HG03571 (cell line): Measurements from ENCODE around the gene AMELX.

ENCODE experiments used
- ATAC-seq: cut with Tn5 transposase; IDR thresholded peaks from one replicate; pipeline ENCODE4 v1.9.1; 2021; ENCODE audit not compliant: unreplicated experiment

The AMELX gene

DNA sequence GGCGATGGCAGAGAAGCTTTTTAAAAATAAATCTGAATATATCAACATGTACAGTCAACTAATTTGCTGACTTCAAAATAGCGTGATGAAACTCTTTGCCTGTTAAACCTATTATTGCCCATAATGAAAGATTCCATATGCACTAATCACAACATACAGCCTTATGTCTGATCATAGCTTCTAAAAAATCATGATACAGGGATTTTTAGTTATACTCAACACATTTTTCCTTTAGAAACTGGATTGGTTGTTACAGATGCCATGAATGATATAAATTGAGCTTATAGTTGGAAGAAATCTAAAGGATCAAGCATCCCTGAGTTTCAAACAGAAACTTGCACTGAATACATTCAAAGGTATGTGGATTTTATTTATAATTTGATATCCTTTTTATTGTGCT is at the start of gene AMELX:
Gene AMELX, plus strand, starts transcription at position 301 of the 400 bp plus-strand sequence. CDS start 1,376 bp downstream, outside the sequence.
- ATAC-seq, result no peak

GRCh38 chrX:11244636-11245035 is 48.6 kb upstream of the AMELX start:
- ATAC-seq, result no peak

DNA sequence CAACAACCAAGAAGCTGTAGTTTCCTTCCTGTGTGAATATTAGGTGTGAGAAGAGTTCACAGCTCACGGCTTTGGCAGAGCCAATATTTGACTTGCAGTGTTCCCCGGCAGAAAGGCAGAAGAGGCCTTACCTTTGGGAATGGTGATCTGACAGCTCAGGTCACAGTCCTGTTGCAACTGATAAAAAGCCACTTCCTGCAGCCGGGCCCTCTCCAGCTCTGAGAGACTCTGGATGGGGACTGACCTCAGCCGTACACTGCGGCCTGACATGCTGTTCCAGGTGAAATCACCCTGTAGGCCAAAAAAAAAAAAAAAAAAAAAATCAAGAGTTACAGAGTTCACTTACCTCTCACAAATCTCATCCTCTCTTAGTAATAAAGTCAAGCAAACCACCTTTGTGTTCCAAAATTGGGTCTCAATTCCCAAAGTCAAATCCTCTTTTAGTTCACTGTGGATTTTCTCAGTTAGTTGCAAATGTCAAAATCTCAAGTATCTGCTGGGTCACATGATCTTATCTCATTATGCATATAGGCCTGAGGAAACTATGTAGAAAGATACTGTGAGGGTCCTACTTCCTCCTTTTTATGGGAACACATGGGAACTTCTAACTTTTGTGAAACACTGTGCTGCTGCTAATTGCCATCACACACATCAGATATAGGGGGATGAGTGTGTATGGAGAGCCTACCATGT is 38.6 kb upstream of the AMELX start:
- ATAC-seq, result no peak

- ATAC-seq, result no peak
These were observed 35.9 kb upstream of the AMELX start for GRCh38 chrX:11257290-11257689.

GRCh38 chrX:11257711-11258110 is 35.5 kb upstream of the AMELX start:
- no peak for ATAC-seq

DNA sequence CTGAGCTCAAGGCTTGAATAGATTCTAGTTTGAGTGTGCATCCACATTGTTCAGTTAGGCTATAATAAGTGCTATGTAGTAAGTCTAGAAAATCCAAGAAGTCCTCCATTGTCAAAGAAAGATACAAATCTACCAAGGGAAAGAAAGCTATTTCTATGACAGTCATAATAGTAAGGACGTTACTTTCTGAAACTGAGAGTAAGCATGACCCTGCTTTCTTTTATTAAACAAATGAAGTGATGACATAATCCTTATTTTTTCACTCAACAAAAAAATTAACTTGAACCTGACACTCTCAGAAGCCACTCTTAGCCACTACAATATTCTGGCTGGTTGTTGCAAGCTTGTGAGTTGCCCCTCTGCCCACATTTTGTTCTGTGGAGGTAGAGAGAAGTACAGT is 33.8 kb upstream of the AMELX start:
- ATAC-seq, result no peak

DNA sequence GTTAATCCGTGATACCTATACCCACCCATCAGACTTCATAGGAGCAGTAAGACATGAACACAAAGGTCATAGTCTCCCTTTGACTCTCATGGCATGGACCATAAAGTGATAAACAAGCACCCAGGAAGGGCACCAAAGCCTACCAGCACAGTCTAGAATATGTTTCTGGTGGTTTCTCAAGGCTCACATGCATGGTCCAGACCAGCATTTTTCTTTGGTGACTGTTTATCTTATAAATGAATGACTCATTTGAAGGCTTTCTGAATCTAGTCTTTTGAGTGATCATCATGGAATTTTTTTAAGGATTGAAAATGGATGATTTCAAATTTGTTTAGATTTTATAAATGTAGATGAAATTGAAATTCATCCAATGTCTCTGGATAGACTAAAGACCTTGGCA is 32.0 kb upstream of the AMELX start:
- ATAC-seq, result no peak

DNA sequence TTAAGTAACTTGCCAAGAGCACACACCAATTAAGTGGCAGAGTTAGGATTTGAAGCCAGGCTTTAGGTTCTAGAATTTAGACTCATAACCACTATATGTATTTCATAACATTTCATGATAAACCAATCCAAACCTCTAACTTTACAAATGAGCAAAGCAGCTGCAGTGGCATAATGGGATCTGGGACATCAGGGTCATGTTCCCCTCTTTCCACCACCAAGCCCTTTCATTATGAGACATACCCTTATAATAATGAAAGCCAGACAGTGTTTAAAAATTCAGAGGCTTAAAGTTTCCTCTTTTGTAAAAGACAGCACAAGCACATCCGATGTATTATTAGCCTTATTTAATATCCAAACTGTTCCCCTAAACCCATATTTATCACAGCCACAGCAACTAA is 28.3 kb upstream of the AMELX start:
- no peak for ATAC-seq

GRCh38 chrX:11265352-11265751 is 27.9 kb upstream of the AMELX start:
- no peak for ATAC-seq

DNA sequence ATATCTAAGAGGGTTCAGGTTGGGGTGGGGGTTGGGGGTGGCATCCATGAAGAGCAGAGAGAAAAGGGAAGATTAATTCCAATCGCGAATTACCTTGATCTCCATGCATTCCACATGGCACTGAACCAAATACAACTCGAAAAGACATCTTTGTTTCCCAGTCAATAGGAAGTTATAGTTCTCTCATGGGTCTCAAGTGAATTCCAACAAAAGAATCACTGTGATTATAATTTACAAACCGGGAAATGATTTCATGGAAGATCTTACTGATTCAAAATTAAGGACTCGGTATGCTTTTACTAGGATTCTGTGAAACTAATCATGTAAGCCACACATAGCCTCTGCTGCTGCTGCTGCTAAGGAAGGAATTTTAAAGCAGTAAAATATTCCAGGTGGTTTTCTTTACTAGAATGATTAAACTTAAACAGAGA is 26.6 kb upstream of the AMELX start:
- no peak for ATAC-seq

GRCh38 chrX:11267425-11267824 is 25.8 kb upstream of the AMELX start:
- ATAC-seq, result no peak

DNA sequence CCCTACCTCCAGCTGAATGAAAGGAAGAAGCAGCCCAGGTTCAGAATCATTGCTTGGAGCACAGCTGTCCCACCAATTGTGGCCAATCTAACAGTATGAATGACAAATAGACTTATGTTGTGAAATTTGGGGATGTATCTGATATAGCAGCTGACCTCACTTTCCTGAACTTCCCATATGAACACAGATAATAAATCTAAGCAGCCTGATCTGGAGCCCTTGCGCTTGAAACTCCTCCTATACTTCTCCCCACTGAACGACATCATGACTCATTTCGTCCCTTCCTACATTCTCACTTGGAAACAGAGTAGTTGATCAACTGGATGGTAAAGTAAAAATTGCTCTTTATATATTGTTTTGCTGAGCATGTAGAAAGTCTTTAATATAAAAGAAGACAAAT is 24.2 kb upstream of the AMELX start:
- ATAC-seq, result no peak

GRCh38 chrX:11269996-11270395 is 23.2 kb upstream of the AMELX start:
- ATAC-seq, result no peak

DNA sequence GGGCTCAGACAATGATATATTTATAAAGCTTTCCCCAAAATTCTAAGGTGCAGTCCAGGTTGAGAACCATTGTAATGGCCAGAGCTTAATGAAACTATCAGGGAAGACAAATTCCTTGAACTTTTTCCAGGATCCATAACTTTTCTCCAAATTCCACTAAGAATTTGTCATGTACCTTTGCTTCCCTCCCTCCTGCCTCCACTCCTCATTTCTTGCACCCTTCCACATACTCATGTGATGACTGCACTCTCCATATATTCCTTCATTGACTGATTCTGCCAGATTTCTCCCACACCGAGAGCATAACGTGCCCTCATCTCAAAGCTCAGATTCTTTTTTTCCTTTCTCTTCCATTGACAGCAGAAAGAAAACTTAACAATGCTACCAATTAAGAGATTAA is 20.9 kb upstream of the AMELX start:
- ATAC-seq, result no peak

DNA sequence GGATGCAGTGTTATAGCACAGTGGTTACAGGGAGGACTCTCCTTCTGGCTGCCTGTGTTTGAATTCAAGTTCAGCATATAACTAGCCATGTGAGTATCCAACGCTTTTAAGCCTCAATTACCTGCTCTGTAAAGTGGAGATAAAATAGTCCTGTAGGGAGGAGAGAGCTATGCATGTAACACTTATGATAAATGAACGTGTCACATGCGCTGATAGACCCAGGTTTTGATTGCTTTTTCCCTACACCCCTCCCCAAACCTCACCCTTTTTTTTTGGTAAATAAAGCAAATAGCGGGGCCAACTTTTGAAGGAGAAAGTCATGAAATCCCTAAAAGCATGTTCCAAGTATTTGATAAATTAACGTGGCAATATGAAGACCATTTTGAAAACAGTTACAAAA is 20.4 kb upstream of the AMELX start:
- no peak for ATAC-seq

- no peak for ATAC-seq
These were observed 19.7 kb upstream of the AMELX start for GRCh38 chrX:11273544-11273943.

- ATAC-seq, result no peak
These were observed 11.2 kb upstream of the AMELX start for GRCh38 chrX:11282043-11282442.

- ATAC-seq, result no peak
These were observed 7.6 kb upstream of the AMELX start for GRCh38 chrX:11285651-11286050.

DNA sequence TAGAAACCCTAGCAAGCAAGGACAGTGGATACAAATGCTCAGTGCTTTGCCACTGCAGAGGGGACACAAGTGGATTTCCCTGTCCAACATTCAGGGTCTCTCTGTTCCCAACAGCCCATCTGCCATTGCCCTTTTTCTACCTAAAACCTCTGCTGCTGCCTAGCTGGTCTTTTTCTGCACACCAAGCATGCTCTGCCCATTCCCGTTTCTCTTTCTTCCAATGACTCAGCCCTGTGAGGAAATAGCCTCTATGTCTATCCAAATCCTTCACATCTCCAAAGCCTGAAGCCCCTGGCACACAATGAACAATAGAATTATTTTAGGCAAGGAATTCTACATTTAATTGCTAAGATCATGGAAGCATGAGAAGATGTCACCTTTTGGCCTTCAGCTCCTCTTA is 5.7 kb upstream of the AMELX start:
- no peak for ATAC-seq

DNA sequence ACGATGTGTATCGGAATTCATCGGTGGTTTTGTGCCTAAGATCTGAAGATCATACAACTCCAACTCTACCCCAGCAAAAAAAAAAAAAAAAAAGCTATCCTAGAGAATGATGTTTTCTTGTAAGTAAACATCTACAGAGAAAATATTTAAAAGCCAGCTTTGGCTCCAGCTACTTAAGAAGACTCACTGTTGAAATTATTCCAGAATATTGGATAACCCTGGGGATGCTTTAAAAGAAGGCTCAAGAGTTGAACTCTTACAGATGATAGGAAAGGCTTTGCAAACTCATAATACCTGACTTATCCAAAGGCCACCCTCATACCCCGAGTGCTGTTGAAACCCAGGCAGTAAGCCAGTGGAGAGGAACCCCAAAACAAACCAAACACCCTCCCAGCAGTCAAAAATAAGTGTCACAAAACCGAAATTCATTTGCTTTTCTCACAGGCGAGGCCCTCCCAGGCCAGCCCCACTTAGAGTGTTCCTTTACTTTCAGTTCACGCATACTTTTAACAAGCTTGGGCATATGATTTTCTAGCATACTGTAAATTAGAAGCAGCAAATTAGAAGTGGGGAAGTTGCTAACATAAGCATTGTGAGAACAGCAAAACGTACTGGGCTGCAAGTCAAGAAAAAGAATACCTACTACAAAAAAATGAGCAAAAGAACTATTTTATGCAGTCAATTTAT is 2.7 kb upstream of the AMELX start:
- ATAC-seq, result no peak

GRCh38 chrX:11296051-11296450 is 2.8 kb downstream of the AMELX start:
- ATAC-seq, result no peak

DNA sequence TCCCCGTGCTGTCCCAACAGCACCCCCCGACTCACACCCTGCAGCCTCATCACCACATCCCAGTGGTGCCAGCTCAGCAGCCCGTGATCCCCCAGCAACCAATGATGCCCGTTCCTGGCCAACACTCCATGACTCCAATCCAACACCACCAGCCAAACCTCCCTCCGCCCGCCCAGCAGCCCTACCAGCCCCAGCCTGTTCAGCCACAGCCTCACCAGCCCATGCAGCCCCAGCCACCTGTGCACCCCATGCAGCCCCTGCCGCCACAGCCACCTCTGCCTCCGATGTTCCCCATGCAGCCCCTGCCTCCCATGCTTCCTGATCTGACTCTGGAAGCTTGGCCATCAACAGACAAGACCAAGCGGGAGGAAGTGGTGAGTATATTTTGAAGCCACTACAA is 5.4 kb downstream of the AMELX start:
- ATAC-seq, result no peak

DNA sequence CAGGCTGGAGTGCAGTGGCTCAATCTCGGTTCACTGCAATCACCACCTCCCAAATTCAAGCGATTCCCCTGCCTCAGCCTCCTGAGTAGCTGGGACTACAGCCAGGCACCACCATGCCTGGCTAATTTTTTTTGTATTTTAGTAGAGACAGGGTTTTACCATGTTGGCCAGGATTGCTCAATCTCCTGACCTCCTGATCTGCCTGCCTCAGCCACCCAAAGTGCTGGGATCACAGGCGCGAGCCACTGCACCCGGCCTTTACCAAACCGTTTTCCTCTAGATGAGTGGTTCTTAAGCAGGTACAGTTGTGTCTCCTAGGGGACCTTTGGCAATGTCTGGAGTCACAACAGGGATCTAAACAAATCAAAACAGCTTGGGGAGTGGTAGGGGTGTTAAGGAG is 11.6 kb downstream of the AMELX start:
- ATAC-seq, result no peak
